A673 (cell line): ENCODE data around the gene CBLC.

ENCODE experiments used
- EZH2 ChIP-seq: fragments of 200-600 bp; sonication (generic); IDR thresholded peaks from 2 replicates; pipeline ENCODE4 v1.6.1; 2017; ENCODE audit warnings: borderline replicate concordance, low read depth, mild to moderate bottlenecking, mixed read lengths, antibody characterized with exemption, low read length; ENCODE audit not compliant: poor library complexity, severe bottlenecking
- TF ChIP-seq, protein P1 (sequence below): fragments of 300-800, 200-600 bp; sonication (generic); conservative IDR thresholded peaks from 2 replicates; pipeline ENCODE4 v1.5.1; 2017; ENCODE audit warnings: low read depth, mild to moderate bottlenecking, antibody characterized with exemption, low read length, moderate library complexity, mixed read lengths

DNA sequence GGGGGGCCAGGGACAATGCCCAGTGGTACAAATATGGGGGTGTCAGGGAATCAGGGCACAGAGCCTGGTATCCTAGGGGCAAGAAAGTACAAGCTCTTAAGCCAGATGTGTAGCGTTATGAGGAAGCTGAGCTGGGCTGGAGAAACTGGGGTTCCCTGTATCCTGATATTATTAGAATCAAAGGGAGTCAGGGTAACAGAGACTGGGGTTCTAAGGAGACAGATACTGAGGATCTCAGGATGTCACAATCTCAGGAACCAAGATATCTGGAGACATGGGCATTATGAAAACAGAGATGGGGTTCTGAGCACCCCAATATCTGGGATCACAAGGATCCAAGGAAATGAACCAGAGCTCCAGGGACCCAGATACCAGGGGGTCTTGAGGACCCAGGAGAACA is 28.4 kb upstream of the CBLC start:
- TF ChIP-seq EZH2 = no peak
- TF ChIP-seq, protein P1, sequence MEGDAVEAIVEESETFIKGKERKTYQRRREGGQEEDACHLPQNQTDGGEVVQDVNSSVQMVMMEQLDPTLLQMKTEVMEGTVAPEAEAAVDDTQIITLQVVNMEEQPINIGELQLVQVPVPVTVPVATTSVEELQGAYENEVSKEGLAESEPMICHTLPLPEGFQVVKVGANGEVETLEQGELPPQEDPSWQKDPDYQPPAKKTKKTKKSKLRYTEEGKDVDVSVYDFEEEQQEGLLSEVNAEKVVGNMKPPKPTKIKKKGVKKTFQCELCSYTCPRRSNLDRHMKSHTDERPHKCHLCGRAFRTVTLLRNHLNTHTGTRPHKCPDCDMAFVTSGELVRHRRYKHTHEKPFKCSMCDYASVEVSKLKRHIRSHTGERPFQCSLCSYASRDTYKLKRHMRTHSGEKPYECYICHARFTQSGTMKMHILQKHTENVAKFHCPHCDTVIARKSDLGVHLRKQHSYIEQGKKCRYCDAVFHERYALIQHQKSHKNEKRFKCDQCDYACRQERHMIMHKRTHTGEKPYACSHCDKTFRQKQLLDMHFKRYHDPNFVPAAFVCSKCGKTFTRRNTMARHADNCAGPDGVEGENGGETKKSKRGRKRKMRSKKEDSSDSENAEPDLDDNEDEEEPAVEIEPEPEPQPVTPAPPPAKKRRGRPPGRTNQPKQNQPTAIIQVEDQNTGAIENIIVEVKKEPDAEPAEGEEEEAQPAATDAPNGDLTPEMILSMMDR = no peak
